ENCODE results near the gene EMP1.

EMP1 gene

DNA sequence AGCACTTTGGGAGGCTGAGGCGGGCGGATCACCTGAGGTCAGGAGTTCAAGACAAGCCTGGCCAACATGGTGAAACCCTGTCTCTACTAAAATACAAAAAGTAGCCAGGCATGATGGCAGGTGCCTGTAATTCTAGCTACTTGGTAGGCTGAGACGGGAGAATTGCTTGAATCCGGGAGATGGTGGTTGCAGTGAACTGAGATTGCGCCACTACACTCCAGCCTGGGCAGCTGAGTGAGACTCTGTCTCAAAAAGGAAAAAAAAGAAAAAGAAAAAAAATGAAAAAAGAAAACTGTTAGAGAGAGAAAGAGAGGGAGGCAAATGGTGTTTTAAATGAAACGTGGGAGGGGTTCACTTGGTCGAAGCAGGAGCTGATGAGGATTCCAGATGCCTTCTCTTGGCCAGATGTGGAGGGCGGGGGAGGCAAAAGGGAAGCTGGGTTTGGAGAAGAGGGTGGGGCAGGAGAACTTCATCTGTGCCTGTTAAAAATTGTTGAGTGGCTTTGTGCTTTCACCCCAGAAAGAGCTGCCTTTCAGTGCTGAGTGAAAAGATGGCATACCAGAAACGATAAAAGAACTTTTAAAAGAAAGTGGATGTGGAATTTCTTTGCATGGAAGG, 1.1 kb downstream of the EMP1 start:
- peak overlapping the region; percentile 31 for H3K27ac Mint-ChIP-seq
- no peaks in the 10 kb centered on the region for H3K9me3 Mint-ChIP-seq
- no peaks in the 10 kb centered on the region for H3K36me3 Mint-ChIP-seq (ENCODE audit: low read depth)
- H3K4me1 Mint-ChIP-seq (ENCODE audit: low read depth) = peaks cover 25% of the 10 kb centered on the region
- no peak for DNase-seq (ENCODE audit: low spot score)
- H3K4me3 Mint-ChIP-seq = peak overlapping the region; percentile 86
- peaks cover 41% of the 10 kb centered on the region for H3K27me3 Mint-ChIP-seq (ENCODE audit: low read depth)

DNA sequence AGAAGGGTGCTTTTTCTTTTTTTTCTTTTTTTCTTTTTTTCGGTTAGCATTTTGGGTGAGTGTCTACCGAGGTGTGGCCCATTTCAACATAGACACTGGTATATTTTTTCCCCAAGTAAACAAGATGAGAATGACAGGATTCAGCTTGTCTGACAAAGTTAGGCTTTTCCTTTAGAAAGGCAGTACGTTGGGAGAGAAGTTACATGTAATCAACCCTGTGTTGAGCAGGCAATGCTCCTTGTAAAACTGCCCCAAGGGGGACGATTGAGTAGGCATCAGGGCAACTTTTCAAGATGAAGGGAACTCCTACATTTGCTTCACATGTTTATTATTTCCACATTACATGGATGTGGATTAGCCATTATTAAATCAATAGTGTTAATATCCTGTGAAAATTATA, 1.7 kb downstream of the EMP1 start:
- Mint-ChIP-seq H3K4me1 (ENCODE audit: low read depth) (peaks cover 25% of the 10 kb centered on the region), H3K9me3 (no peaks in the 10 kb centered on the region), H3K27ac (no peak overlapping the region), H3K36me3 (ENCODE audit: low read depth) (no peaks in the 10 kb centered on the region), H3K27me3 (ENCODE audit: low read depth) (peaks cover 37% of the 10 kb centered on the region), H3K4me3 (no peak overlapping the region)
- no peak for DNase-seq (ENCODE audit: low spot score)

DNA sequence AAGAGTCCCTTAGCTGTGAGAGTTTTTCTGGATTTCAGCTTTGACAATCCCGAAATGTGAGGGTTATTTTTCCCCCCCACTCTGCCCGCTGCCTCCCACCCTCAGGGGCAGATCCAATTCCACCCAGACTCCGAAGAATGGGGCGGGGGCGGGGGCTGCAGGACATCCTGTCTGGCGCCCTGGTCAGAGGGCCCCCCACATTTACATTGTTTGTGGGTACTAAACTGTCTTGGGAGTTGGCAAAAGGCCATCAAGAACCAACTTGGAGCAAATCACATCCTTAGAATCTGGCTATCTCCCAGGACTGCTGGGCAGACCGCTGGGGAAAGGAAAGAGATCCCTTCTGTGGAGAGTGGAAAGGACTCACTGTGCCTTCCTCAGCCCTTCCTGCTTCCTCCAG, 2.4 kb downstream of the EMP1 start:
- Mint-ChIP-seq H3K36me3 (ENCODE audit: low read depth) (no peaks in the 10 kb centered on the region), H3K9me3 (no peaks in the 10 kb centered on the region), H3K27me3 (ENCODE audit: low read depth) (peaks cover 31% of the 10 kb centered on the region), H3K4me3 (no peak overlapping the region), H3K4me1 (ENCODE audit: low read depth) (peaks cover 25% of the 10 kb centered on the region), H3K27ac (no peak overlapping the region)
- DNase-seq (ENCODE audit: low spot score) = no peak

DNA sequence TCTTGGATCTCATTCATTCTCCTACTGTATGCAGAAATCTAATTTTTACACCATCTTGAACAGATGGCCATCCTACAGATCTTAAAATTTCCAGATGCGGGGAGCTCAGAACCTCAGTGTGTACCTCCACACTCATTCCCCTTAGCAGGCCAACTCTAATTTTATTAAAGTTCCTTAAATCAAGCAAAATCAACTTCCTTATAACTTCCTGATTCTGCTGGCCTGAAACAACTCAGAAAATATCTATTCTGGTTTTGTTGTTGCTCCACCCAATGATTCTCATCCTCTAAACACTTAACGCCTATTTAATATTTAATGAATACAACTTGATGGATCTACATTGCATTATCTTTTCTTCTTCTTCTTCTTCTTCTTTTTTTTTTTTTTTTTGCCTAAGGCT, 3.1 kb downstream of the EMP1 start:
- peaks cover 33% of the 10 kb centered on the region for H3K27me3 Mint-ChIP-seq (ENCODE audit: low read depth)
- DNase-seq (ENCODE audit: low spot score) = no peak
- no peak overlapping the region for H3K4me3 Mint-ChIP-seq
- peaks cover 25% of the 10 kb centered on the region for H3K4me1 Mint-ChIP-seq (ENCODE audit: low read depth)
- H3K9me3 Mint-ChIP-seq = no peaks in the 10 kb centered on the region
- no peaks in the 10 kb centered on the region for H3K36me3 Mint-ChIP-seq (ENCODE audit: low read depth)
- no peak overlapping the region for H3K27ac Mint-ChIP-seq

DNA sequence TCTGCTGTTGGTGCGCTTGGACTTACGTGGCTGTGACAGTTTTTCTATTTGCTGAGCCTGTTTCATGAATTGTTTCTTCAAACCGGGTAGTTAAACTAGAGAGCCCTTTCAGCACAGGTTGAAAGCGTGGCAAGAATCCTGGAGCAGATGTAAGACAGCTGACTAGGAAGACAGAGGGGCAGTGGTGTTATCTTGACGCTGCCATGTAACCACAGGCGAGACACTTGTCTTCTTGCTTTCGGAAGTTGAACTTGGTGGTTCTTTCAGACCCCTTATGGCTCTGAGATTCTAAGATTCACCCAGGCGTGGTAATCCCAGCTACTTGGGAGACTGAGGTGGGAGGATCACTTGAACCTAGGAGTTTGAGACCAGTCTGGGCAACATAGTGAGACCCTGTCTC, 4.3 kb downstream of the EMP1 start:
- Mint-ChIP-seq H3K4me1 (ENCODE audit: low read depth) (peaks cover 22% of the 10 kb centered on the region), H3K4me3 (no peak overlapping the region), H3K27ac (no peak overlapping the region), H3K9me3 (no peaks in the 10 kb centered on the region), H3K36me3 (ENCODE audit: low read depth) (no peaks in the 10 kb centered on the region), H3K27me3 (ENCODE audit: low read depth) (peaks cover 33% of the 10 kb centered on the region)
- DNase-seq (ENCODE audit: low spot score) = no peak

DNA sequence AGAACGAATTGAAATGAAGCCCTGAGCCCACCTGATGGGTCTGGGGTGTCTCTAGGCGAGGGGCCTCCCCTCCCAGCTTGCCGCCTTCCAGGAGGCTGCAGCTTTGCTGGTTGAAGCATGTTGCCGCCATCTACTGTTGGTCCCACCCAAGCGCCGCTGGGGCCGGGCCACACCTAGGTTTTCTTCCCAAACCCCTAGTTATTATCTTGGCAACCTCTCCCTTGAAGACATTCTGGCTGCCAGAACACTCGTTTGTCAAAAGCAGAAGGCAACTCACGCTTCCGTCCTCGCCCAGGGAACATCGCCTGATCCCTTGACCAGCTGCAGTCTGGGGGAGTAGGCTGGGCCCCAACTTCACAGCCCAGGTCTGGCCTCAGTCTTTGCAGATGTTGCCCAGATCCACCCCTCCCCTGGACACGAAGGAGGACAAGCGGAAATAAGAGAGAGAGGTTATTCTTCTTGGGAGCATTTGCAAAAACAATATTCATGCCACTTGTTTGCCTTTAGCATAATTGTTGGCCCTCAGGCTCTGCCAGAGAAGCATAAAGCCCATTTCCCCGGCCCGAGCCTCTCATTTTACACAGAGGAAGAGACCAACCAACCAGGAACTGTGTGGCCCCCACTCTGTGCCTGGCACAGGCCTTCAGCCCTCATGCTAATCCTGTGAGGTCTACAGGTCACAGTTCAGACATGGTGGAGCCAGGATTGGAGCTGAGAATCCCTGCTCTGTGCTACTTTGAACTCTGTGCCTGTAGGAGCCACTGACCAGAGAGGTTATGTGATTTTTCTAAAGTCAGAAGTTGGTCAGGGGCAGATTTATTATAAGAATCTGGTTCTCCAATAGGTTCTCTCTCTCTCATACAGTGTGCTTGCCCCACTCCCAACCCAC, 6.8 kb downstream of the EMP1 start:
- H3K27me3 Mint-ChIP-seq (ENCODE audit: low read depth) = peaks cover 15% of the 10 kb centered on the region
- H3K4me1 Mint-ChIP-seq (ENCODE audit: low read depth) = peaks cover 13% of the 10 kb centered on the region
- no peak overlapping the region for H3K4me3 Mint-ChIP-seq
- no peaks in the 10 kb centered on the region for H3K36me3 Mint-ChIP-seq (ENCODE audit: low read depth)
- H3K9me3 Mint-ChIP-seq = no peaks in the 10 kb centered on the region
- no peak for DNase-seq (ENCODE audit: low spot score)
- no peak overlapping the region for H3K27ac Mint-ChIP-seq

DNA sequence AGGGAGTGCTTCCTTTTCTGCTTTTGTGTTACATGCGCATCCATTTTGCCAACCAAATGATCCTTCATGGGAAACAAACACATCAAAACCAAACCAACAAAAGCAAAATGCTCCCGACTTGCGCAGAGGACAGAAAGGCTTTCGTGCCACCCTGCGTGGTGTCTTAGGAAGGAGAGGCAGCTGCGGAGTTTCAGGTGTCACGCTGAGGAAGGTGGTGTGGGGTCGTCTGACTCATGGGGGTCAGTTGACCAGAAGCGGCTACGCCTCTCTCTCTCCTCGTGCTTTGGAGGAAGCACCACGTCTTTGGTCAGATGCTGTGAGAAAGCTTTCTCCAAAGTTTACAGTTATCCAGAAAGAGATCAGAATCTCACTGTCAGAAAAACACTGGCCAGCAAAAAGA, 7.9 kb downstream of the EMP1 start:
- H3K27me3 Mint-ChIP-seq (ENCODE audit: low read depth) = peaks cover 15% of the 10 kb centered on the region
- DNase-seq (ENCODE audit: low spot score) = no peak
- H3K9me3 Mint-ChIP-seq = no peaks in the 10 kb centered on the region
- no peak overlapping the region for H3K27ac Mint-ChIP-seq
- H3K4me1 Mint-ChIP-seq (ENCODE audit: low read depth) = peaks cover 13% of the 10 kb centered on the region
- H3K4me3 Mint-ChIP-seq = no peak overlapping the region
- H3K36me3 Mint-ChIP-seq (ENCODE audit: low read depth) = no peaks in the 10 kb centered on the region

DNA sequence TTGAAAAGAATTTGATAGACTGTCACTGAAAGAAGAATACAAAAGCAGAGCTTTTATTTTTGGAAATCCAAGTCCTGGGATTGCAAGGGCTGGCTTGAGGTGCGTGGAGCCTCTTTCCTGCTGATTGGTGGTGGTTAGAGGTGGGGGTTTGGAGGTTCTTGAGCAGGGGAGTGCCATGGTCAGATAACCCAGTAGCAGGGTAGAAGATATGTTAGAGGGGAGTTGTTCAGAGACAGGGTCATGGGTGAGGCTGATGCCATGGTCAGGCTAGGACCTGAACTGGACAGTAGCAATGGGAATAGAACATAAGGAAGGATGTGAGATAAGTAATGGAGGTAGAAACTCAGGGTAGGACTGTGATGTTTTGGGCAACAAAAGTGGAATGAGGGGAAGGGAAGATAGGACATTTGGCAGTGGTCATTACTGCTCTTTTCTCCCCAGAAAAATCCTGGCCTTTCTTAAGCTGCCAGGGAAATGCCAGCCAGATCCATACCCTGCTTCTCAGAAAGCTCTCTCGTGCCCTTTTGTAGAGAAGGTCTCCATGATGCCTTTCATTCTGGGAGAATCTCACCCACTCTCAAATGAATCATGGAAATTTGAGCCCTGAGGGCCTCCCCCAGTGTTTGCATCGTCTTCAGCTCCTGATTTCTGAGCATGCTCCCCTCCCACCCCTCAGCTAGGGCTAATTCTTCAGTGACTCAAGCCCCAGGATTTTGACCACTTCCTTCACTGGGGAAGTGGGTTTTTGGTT, 9.5 kb downstream of the EMP1 start:
- Mint-ChIP-seq H3K36me3 (ENCODE audit: low read depth) (no peaks in the 10 kb centered on the region), H3K4me1 (ENCODE audit: low read depth) (peaks cover 13% of the 10 kb centered on the region), H3K4me3 (no peak overlapping the region), H3K9me3 (no peaks in the 10 kb centered on the region), H3K27ac (no peak overlapping the region), H3K27me3 (ENCODE audit: low read depth) (peaks cover 9% of the 10 kb centered on the region)
- DNase-seq (ENCODE audit: low spot score) = peak; percentile 59

DNA sequence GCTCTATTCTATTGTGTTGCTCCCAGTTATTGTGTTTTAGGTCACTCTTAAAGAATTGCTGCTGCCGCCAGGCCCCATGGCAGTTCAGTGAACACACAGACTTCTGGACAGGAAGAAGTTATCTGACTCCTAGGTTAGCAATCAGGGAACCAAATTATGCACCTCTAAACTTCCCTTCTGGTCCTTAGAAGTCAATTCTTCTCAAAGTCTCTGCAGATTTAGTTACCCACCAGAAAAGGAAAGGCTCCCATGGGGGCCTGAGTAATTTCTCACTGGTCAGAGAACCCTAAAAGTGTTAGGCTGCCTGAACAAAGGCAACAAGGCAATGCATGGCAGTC, 10.0 kb downstream of the EMP1 start:
- Mint-ChIP-seq H3K4me3 (no peak overlapping the region), H3K4me1 (ENCODE audit: low read depth) (peaks cover 14% of the 10 kb centered on the region), H3K36me3 (ENCODE audit: low read depth) (no peaks in the 10 kb centered on the region), H3K27me3 (ENCODE audit: low read depth) (peaks cover 5% of the 10 kb centered on the region), H3K27ac (no peak overlapping the region), H3K9me3 (no peaks in the 10 kb centered on the region)
- DNase-seq (ENCODE audit: low spot score) = no peak

DNA sequence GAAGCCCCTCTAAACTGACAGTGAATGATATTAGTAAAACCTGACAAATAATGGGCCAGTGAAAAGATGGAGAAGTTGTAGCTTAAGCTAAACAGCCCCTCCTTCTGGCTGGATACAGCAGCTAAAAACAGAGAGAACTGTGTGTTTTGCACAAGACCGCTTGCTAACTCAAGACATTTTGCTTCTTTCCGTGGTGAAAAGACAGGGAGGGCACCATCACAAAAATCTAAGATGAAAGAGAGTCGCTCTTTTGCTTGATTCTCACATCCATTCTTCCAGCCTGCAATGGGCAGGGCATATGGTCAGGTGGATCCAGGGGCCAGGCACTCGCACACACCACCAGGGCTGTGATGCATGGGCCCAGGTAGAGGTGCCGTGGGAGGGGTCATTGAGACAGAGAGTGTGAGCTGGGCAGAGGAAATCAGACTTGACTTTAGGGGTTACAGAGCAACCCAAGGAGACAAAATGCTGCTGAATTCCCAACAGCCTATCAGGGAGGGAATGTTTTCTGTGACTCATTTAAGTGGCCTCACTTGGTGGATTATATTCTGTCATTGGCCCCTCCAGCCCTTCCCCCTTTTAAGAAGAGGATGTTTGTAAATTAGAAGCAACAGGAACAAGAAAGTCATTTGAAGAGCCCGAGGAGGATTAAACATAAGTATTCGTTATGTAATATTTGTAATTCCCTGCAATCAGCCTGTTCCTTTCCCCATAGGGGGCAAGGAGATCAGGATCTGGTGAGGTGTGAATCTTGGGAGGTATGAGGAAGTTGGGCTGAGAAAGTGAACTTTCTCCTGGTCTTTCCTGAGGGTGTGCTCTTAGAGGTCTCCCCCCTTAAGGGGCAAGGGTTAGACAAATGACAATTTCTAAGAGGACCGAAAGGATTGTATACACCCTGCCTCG, 12.3 kb downstream of the EMP1 start:
- DNase-seq (ENCODE audit: low spot score) = no peak
- Mint-ChIP-seq H3K27ac (no peak overlapping the region), H3K4me1 (ENCODE audit: low read depth) (peaks cover 19% of the 10 kb centered on the region), H3K9me3 (no peaks in the 10 kb centered on the region), H3K27me3 (ENCODE audit: low read depth) (peaks cover 2% of the 10 kb centered on the region), H3K4me3 (no peak overlapping the region), H3K36me3 (ENCODE audit: low read depth) (no peaks in the 10 kb centered on the region)

DNA sequence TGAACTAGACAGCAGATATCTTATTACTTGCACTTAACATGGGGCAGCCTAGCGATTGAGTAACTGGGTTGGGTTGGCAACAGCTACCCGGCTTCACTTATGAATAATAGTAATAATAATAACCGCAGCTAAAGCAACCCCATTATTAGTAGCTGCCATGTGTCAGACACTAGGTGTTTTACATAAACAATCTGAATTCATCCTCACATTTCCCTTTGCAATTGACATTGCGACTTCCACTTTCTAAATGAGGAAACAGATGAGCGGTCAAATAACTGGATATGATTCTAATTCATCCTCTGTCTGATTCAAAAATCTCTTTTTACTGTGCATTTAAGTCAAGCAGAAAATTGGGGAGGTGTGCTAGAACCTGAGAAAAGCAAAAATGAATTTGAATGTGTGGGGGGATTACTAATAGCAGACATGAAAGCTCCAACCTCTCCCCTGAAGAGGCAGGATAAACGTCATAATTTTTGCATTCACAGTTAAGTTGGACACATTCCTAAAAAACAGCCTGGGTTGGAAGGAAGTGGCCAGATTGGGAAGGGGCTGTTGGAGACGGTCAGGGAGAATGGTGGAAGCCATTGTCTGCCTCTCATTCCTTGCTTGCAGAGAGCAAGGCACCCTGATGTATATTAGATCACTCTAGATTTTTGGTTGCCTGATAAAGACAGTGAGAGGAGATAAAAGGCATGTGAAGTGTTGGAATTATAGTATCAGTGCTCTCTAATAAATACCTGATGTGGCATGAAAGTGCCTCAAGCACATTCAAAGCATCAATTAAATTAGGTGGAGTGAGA, 13.1 kb downstream of the EMP1 start:
- Mint-ChIP-seq H3K4me1 (ENCODE audit: low read depth) (peaks cover 19% of the 10 kb centered on the region), H3K27me3 (ENCODE audit: low read depth) (no peaks in the 10 kb centered on the region), H3K27ac (no peak overlapping the region), H3K9me3 (no peaks in the 10 kb centered on the region), H3K36me3 (ENCODE audit: low read depth) (no peaks in the 10 kb centered on the region), H3K4me3 (no peak overlapping the region)
- DNase-seq (ENCODE audit: low spot score) = no peak

DNA sequence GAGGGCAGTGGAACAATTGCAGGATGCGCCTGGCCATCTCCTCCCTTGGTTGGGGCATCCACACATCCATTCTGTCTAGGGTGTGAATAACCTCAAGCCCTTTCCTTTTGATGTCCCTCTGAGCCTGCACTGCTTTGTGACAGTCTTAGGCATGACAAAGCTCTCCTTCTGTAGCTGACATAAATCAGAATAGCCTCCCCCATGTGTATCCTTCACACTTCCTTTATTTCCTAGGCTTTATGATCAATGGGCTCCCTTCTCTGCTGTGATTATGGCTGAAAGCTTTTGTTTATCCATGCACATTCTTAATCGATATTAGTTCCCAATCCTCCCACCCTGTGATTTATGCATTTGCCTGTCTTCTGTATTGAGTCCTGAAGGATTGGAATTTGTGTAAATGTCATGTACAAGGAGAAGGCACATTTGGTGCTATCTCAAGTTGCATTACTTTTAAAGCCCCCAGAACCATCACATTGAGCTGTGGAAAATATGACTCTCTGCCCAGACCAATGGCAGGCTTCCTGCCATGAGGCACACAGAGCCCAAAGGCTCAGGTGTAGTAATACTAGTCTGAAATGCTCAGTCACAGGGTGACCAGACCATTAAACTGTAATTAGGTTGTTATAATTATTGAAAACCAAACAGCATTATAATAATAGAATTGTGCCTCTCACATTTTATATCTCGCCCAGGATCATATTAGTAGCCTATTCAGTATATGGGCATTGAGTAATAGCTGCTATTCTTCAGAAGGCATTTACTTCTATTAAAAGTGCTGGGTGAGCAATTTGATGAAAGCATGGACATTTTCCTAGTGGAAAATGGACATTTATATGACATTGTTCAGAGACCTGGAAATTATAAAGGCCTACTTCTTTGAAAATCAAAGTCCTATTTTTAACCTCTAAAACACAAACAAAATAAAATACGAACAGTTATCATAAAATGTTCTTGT, 14.0 kb downstream of the EMP1 start:
- no peak for DNase-seq (ENCODE audit: low spot score)
- Mint-ChIP-seq H3K27ac (no peak overlapping the region), H3K27me3 (ENCODE audit: low read depth) (no peaks in the 10 kb centered on the region), H3K9me3 (no peaks in the 10 kb centered on the region), H3K4me3 (no peak overlapping the region), H3K4me1 (ENCODE audit: low read depth) (peaks cover 17% of the 10 kb centered on the region), H3K36me3 (ENCODE audit: low read depth) (no peaks in the 10 kb centered on the region)

All from T-helper 2 cell treated with Interferon-gamma antibody and Interleukin-4, amounts not matched to agents 5 μg/mL and 100 μg/mL, for 36 hours (primary cell).